A673 (cell line): ENCODE data around the gene TSHZ1.

Experiments used
- EZH2 ChIP-seq: fragments of 200-600 bp; sonication (generic); IDR thresholded peaks from 2 replicates; pipeline ENCODE4 v1.6.1; 2017; ENCODE audit warnings: borderline replicate concordance, low read depth, mild to moderate bottlenecking, mixed read lengths, antibody characterized with exemption, low read length; ENCODE audit not compliant: poor library complexity, severe bottlenecking
- TF ChIP-seq, protein P1 (sequence below): fragments of 300-800, 200-600 bp; sonication (generic); conservative IDR thresholded peaks from 2 replicates; pipeline ENCODE4 v1.5.1; 2017; ENCODE audit warnings: low read depth, mild to moderate bottlenecking, antibody characterized with exemption, low read length, moderate library complexity, mixed read lengths

DNA sequence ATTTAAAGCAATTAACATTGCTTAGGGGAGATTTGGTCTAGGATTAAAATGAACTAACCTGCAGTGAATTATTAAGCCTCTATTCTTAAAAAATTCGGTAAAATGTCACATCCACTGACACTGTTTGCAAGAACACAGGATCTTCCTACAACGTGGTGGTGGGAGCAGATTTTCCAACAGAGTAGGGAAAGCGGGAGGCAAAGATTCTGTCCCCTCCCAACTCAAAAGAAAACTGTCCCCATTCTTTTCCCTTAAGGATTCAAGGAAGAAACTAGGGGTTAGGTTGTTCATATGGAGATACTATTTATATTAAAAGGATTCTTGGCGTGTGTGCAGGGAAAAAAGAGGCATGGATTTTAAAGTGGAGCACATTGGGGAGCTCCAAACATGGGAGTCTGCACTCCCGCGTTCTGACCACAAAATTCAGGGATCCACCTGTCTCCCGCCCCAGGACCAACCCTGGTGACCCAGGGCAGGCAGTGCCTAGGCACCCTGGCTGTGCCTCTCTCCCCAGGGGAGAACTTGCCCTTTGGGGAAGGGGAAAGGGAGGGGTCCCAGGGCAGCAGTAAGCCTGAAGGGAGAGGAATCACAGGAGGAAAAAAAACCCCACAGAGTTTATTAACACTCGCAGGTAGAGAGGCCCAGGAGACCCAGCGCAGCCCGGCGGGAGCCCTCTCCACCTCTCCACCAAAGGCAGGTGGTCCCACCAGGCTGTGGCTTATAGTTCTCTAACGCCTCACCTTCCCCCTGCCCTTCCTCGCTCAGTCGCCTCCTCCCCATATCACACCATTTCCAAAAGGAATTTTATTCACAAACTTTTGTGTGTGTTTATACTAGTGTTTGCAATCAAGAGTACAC is 3.9 kb upstream of the TSHZ1 start:
- TF ChIP-seq, protein P1, sequence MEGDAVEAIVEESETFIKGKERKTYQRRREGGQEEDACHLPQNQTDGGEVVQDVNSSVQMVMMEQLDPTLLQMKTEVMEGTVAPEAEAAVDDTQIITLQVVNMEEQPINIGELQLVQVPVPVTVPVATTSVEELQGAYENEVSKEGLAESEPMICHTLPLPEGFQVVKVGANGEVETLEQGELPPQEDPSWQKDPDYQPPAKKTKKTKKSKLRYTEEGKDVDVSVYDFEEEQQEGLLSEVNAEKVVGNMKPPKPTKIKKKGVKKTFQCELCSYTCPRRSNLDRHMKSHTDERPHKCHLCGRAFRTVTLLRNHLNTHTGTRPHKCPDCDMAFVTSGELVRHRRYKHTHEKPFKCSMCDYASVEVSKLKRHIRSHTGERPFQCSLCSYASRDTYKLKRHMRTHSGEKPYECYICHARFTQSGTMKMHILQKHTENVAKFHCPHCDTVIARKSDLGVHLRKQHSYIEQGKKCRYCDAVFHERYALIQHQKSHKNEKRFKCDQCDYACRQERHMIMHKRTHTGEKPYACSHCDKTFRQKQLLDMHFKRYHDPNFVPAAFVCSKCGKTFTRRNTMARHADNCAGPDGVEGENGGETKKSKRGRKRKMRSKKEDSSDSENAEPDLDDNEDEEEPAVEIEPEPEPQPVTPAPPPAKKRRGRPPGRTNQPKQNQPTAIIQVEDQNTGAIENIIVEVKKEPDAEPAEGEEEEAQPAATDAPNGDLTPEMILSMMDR, result no peak
- no peak for TF ChIP-seq EZH2
